Measurements from ENCODE around the gene TMEM139. TPM values are rescaled to one million over a fixed set of nuclear protein-coding genes. Genes with fewer than 3 reads are reported as not detected.

TMEM139 gene
- polyA plus RNA-seq, 1 of the 3 experiments (the other 2 are of a cell fraction) = 0.05 TPM

DNA sequence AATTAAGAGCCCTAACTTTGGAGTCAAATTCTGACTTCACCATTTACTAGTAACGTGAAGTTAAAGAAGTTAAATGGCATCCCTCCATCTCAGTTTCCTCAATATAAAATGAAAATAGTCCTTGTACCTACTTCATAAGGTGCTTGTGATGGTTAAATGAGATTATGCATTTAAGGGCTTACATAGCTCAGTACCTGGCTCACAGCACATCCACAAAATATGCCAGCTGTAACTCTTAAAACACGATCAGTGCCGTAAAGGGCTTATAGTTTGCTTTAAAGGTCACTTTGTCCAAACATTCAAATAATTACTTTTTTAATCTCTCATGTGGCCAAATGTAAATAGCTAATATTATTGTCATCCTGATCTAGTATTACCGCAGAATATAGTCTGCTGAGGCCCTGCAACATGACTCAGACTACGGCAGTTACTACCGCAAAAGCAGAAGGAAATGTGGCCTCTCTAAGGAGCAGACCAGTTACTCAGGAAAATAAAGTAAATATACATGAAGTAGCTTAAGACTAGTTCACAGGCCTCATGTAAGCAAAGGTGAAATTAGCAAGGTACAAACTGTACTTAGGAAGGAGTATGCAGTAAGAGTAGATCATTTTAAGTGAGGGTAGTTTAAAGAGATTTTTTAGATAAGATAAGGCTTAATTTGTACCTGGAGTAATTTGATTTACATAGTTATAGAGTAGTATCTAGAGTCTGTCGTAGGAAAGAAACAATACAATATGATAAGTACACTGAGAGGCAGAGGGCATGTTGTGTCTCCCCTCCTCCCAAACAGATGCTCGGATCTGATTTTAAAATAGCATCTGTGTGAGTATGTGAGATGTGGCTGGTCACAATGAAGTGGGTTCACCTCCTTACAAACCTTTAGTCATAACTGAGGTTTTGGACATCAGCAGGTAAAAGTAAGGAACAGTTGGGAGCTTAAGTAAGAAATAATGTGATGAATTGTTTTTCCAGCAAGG is 16.5 kb downstream of the TMEM139 start:
- H4K20me1 ChIP-seq (ENCODE audit: insufficient read depth) = peaks cover 9% of the 10 kb centered on the region; the same call in 1 of the 2 replicates
- H3F3A ChIP-seq (replicated peaks; ENCODE audit: insufficient read depth) = peaks cover 6% of the 10 kb centered on the region
- CTCF ChIA-PET = interaction anchor here (0.7 to 7.0 kb wide), 11 partner anchors 9 to 116 kb away, joined by 3 to 60 read pairs (median 7); partner anchors contain the start of genes CLCN1 and GSTK1
- peaks cover 0 to 12% of the 10 kb centered on the region in 2 experiments; a peak in 3 of 4 replicates for H3K4me1 ChIP-seq (ENCODE audit: control insufficient read depth in 1 of 2, insufficient read depth in 2 of 2, low read depth in 1 of 2, low read length in 1 of 2)
- POLR2A ChIA-PET = no interaction called here
- no peak for DNase-seq
- H3K4me2 ChIP-seq = no peak overlapping the region
- H2AFZ ChIP-seq (ENCODE audit: low read depth) = no peak overlapping the region
- H3K27me3 ChIP-seq (ENCODE audit: insufficient read depth) = no peaks in the 10 kb centered on the region
- H3K27ac ChIP-seq (ENCODE audit: low read depth in 2 of 2, low read length in 1 of 2) = no peak overlapping the region
- no peak overlapping the region for H3K4me3 ChIP-seq (ENCODE audit: low read depth in 2 of 2, low read length in 1 of 2)
- peaks cover 93 to 95% of the 10 kb centered on the region in 2 experiments for H3K36me3 ChIP-seq (replicated peaks in 1 of 2; ENCODE audit: control insufficient read depth in 1 of 2, insufficient read depth in 2 of 2, low read length in 1 of 2)
- 89% methylated on average over 8 of the region's 8 CpGs for WGBS (ENCODE audit: low lambda C conversion rate)
- no peaks in the 10 kb centered on the region for H3K9me3 ChIP-seq
- H3K79me2 ChIP-seq (ENCODE audit: insufficient read depth) = peaks cover 17% of the 10 kb centered on the region; the same call in 1 of the 2 replicates
- H3K9ac ChIP-seq = no peak overlapping the region
- no peaks in the 10 kb centered on the region for H3K9me2 ChIP-seq
- TF ChIP-seq FOXJ3 (CRISPR knock-in tag; IDR thresholded peaks at IDR 0.05) (no peak), FOSL2 (IDR thresholded peaks at IDR 0.05; ENCODE audit: borderline replicate concordance, low read depth) (no peak), POLR2AphosphoS5 (IDR thresholded peaks at IDR 0.05; ENCODE audit: low read depth, low read length) (no peak), CHD2 (IDR thresholded peaks at IDR 0.05; ENCODE audit: low read length, partially characterized antibody) (no peak), EZH2phosphoT487 (IDR thresholded peaks at IDR 0.05; ENCODE audit: borderline replicate concordance, low read depth) (no peak), REST (IDR thresholded peaks at IDR 0.05; ENCODE audit: low read depth, low read length) (no peak), GATA2 (CRISPR knock-in tag; IDR thresholded peaks at IDR 0.05) (no peak), MXI1 (IDR thresholded peaks at IDR 0.05; ENCODE audit: low read depth, low read length) (no peak), JUND (IDR thresholded peaks at IDR 0.05) (no peak), USF1 (IDR thresholded peaks at IDR 0.05; ENCODE audit: borderline replicate concordance, low read depth) (no peak), EP300 (IDR thresholded peaks at IDR 0.05; ENCODE audit: borderline replicate concordance in 1 of 2, low read depth in 1 of 2, low read length in 1 of 2) (no peak), GABPA (IDR thresholded peaks at IDR 0.05; ENCODE audit: low read depth) (no peak), ZBTB33 (IDR thresholded peaks at IDR 0.05; ENCODE audit: borderline replicate concordance, low read depth) (no peak), USF2 (IDR thresholded peaks at IDR 0.05; ENCODE audit: borderline replicate concordance, low read depth, low read length) (no peak), TAF1 (IDR thresholded peaks at IDR 0.05; ENCODE audit: borderline replicate concordance, low read depth, low read length) (no peak)
- TF ChIP-seq, protein P1, sequence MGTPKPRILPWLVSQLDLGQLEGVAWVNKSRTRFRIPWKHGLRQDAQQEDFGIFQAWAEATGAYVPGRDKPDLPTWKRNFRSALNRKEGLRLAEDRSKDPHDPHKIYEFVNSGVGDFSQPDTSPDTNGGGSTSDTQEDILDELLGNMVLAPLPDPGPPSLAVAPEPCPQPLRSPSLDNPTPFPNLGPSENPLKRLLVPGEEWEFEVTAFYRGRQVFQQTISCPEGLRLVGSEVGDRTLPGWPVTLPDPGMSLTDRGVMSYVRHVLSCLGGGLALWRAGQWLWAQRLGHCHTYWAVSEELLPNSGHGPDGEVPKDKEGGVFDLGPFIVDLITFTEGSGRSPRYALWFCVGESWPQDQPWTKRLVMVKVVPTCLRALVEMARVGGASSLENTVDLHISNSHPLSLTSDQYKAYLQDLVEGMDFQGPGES (IDR thresholded peaks at IDR 0.05; ENCODE audit: low read depth, low read length) = no peak
- TF ChIP-seq, protein P2, sequence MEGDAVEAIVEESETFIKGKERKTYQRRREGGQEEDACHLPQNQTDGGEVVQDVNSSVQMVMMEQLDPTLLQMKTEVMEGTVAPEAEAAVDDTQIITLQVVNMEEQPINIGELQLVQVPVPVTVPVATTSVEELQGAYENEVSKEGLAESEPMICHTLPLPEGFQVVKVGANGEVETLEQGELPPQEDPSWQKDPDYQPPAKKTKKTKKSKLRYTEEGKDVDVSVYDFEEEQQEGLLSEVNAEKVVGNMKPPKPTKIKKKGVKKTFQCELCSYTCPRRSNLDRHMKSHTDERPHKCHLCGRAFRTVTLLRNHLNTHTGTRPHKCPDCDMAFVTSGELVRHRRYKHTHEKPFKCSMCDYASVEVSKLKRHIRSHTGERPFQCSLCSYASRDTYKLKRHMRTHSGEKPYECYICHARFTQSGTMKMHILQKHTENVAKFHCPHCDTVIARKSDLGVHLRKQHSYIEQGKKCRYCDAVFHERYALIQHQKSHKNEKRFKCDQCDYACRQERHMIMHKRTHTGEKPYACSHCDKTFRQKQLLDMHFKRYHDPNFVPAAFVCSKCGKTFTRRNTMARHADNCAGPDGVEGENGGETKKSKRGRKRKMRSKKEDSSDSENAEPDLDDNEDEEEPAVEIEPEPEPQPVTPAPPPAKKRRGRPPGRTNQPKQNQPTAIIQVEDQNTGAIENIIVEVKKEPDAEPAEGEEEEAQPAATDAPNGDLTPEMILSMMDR (IDR thresholded peaks at IDR 0.05) = no peak
- TF ChIP-seq, protein P3, sequence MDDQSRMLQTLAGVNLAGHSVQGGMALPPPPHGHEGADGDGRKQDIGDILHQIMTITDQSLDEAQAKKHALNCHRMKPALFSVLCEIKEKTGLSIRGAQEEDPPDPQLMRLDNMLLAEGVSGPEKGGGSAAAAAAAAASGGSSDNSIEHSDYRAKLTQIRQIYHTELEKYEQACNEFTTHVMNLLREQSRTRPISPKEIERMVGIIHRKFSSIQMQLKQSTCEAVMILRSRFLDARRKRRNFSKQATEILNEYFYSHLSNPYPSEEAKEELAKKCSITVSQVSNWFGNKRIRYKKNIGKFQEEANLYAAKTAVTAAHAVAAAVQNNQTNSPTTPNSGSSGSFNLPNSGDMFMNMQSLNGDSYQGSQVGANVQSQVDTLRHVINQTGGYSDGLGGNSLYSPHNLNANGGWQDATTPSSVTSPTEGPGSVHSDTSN (IDR thresholded peaks at IDR 0.05) = no peak
